Measurements from ENCODE around the gene FBXO27.
"Not testable (repeated sequence)": the region's sequence is repeated elsewhere in the genome, so short reads cannot be mapped to it uniquely, and the experiment has no call there.

Gene FBXO27

GRCh38 chr19:39032063-39032918 lies at the start of gene FBXO27:
Gene FBXO27, minus strand, starts transcription at chr19:39032549. Its CDS starts 322 bp downstream, at chr19:39032227.
- DNase-seq, result no peak

GRCh38 chr19:39080431-39080830 lies 48.1 kb upstream of the FBXO27 start:
- no peak for DNase-seq

- no peak for DNase-seq
These were observed 46.3 kb upstream of the FBXO27 start for GRCh38 chr19:39078436-39079200.

GRCh38 chr19:39077323-39077722 lies 45.0 kb upstream of the FBXO27 start:
- DNase-seq, result no peak

GRCh38 chr19:39074942-39075341 lies 42.6 kb upstream of the FBXO27 start:
- DNase-seq, result no peak

- no peak for DNase-seq
These were observed 41.9 kb upstream of the FBXO27 start for GRCh38 chr19:39074205-39074692.

- DNase-seq, result no peak
These were observed 38.5 kb upstream of the FBXO27 start for GRCh38 chr19:39070888-39071287.

GRCh38 chr19:39068259-39068658 lies 35.9 kb upstream of the FBXO27 start:
- DNase-seq, result not testable (repeated sequence)

GRCh38 chr19:39067104-39067503 lies 34.8 kb upstream of the FBXO27 start:
- DNase-seq, result no peak

- DNase-seq, result no peak
These were observed 33.6 kb upstream of the FBXO27 start for GRCh38 chr19:39065928-39066327.

- no peak for DNase-seq
These were observed 32.1 kb upstream of the FBXO27 start for GRCh38 chr19:39064405-39064804.

GRCh38 chr19:39060171-39060570 lies 27.8 kb upstream of the FBXO27 start:
- DNase-seq, result no peak

GRCh38 chr19:39059302-39059701 lies 27.0 kb upstream of the FBXO27 start:
- DNase-seq, result no peak

- no peak for DNase-seq
These were observed 25.3 kb upstream of the FBXO27 start for GRCh38 chr19:39057615-39058014.

GRCh38 chr19:39054091-39054470 lies 21.7 kb upstream of the FBXO27 start:
- no peak for DNase-seq

- no peak for DNase-seq
These were observed 21.1 kb upstream of the FBXO27 start for GRCh38 chr19:39053276-39054090.

- no peak for DNase-seq
These were observed 20.5 kb upstream of the FBXO27 start for GRCh38 chr19:39052846-39053245.

- DNase-seq, result peak in 1 of 2 experiments; percentile 63
These were observed 19.9 kb upstream of the FBXO27 start for GRCh38 chr19:39052243-39052746.

- DNase-seq, result no peak
These were observed 14.7 kb upstream of the FBXO27 start for GRCh38 chr19:39047073-39047472.

- no peak for DNase-seq
These were observed 13.9 kb upstream of the FBXO27 start for GRCh38 chr19:39046037-39046821.

- no peak for DNase-seq
These were observed 13.2 kb upstream of the FBXO27 start for GRCh38 chr19:39045506-39045905.

- DNase-seq, result peak in 1 of 2 experiments; percentile 40
These were observed 5.7 kb upstream of the FBXO27 start for GRCh38 chr19:39038098-39038497.
